AG10803 (cell line): ENCODE results near the gene AP1B1.

ENCODE experiments used
- DNase-seq: peaks from one replicate; pipeline ENCODE4 v3.0.0; 2010; ENCODE audit warnings: low read depth
- H3K4me3 ChIP-seq: 2 replicates; pipeline ENCODE4 v1.5.1; 2011; ENCODE audit warnings: mild to moderate bottlenecking, low read length, control low read depth
- TF ChIP-seq, protein P1 (sequence below): conservative IDR thresholded peaks from 2 replicates; pipeline ENCODE4 v1.5.1; 2011; ENCODE audit warnings: mild to moderate bottlenecking, low read length, control low read depth, inconsistent platforms

The AP1B1 gene

GRCh38 chr22:29387921-29388758 is at the start of gene AP1B1:
AP1B1 (minus strand) TSS chr22:29388570; CDS start chr22:29367243, 21,327 bp downstream.
- TF ChIP-seq, protein P1, sequence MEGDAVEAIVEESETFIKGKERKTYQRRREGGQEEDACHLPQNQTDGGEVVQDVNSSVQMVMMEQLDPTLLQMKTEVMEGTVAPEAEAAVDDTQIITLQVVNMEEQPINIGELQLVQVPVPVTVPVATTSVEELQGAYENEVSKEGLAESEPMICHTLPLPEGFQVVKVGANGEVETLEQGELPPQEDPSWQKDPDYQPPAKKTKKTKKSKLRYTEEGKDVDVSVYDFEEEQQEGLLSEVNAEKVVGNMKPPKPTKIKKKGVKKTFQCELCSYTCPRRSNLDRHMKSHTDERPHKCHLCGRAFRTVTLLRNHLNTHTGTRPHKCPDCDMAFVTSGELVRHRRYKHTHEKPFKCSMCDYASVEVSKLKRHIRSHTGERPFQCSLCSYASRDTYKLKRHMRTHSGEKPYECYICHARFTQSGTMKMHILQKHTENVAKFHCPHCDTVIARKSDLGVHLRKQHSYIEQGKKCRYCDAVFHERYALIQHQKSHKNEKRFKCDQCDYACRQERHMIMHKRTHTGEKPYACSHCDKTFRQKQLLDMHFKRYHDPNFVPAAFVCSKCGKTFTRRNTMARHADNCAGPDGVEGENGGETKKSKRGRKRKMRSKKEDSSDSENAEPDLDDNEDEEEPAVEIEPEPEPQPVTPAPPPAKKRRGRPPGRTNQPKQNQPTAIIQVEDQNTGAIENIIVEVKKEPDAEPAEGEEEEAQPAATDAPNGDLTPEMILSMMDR, result no peak
- H3K4me3 ChIP-seq, result peak within 1 kb of the TSS; percentile 81
- peak; percentile 85 for DNase-seq

DNA sequence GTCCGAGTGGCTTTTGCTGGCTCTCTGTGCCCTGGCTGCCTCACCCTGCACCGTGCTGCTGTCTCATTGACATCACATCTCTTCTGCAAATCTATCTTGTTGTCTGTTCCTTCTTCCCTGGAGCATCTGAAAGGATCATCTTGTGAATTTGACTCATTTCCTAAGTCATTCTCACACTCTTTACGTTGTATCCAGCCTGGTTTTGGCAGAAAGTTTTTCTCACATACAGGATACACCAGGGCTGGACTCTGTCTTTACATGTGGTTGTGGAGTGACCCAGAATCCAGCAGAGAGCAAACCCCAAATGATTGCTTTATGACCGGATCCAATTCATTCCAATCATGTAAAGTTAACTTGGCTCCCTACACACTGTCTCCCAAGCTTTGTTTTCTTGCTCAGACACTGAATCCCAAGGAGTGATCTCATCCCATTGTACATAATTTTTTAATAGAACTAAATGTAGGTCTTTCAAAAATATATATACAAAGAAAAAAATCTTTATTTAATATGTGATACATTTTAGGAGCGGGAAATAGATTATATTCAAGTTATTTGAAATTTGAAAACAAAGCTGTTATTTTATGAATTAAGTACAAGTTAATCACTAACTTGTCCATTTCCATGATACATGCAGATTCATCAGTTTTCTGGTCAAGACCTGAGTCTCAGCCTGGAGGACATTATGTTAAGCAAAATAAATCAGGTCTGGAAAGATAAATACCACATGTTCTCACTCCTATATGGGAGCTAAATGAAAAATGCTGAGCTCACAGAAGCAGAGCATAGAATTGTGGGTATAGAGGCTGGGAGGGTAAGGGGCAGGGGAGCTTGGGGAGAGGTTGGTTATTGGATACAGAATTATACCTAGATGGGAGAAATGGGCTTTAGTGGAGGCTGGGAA is 47.1 kb upstream of the AP1B1 start:
- H3K4me3 ChIP-seq, result no peak overlapping the region
- TF ChIP-seq, protein P1, result no peak
- no peak for DNase-seq

- DNase-seq, result no peak
- TF ChIP-seq, protein P1, result no peak
- H3K4me3 ChIP-seq, result no peak overlapping the region
Measured at GRCh38 chr22:29434288-29434687, 45.9 kb upstream of the AP1B1 start.

GRCh38 chr22:29433856-29434255 is 45.5 kb upstream of the AP1B1 start:
- no peak for DNase-seq
- TF ChIP-seq, protein P1, result no peak
- no peak overlapping the region for H3K4me3 ChIP-seq

DNA sequence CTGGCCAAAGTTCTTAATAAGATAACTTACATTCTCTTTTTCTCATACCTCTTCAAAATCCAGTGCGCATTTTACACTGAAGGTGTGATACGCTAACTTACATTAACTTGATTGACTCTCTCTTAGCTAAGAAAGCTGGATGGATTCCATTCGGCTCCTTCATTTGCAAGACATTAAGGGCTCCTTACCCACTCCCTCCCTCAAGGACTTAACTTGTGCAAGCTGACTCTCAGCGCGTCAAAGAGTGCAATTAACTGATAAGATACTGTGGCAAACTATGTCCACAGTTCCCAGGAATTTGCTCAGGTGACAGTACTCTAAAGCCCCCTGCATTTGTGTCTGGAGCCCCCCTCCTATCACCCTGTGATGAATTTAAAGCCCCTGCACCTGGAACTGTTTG is 43.6 kb upstream of the AP1B1 start:
- no peak for DNase-seq
- TF ChIP-seq, protein P1, result no peak

GRCh38 chr22:29427176-29427760 is 38.9 kb upstream of the AP1B1 start:
- no peak for DNase-seq
- no peak overlapping the region for H3K4me3 ChIP-seq
- TF ChIP-seq, protein P1, result no peak

More for the DNA sequence above, 43.6 kb upstream of the AP1B1 start:
- no peak overlapping the region for H3K4me3 ChIP-seq
